ENCODE data around the gene SYNE3.

SYNE3 gene

GRCh38 chr14:95493503-95493902, 22.9 kb downstream of the SYNE3 start:
- peak in 3 of 56 donors; percentile 14 to 35 (median 21) for DNase-seq

GRCh38 chr14:95491936-95492608, 24.4 kb downstream of the SYNE3 start:
- no peak for DNase-seq

- DNase-seq = peak in 6 of 56 donors; percentile 16 to 52 (median 22)
Observed at GRCh38 chr14:95490727-95491451, 25.6 kb downstream of the SYNE3 start.

GRCh38 chr14:95490138-95490509, 26.3 kb downstream of the SYNE3 start:
- DNase-seq = no peak

- DNase-seq = peak in 1 of 56 donors; percentile 26
Observed at GRCh38 chr14:95489214-95490137, 27.0 kb downstream of the SYNE3 start.

GRCh38 chr14:95488376-95489213, 27.9 kb downstream of the SYNE3 start:
- DNase-seq = peak in 32 of 56 donors; percentile 14 to 71 (median 41)

GRCh38 chr14:95487669-95488084, 28.8 kb downstream of the SYNE3 start:
- no peak for DNase-seq

- no peak for DNase-seq
Observed at GRCh38 chr14:95486875-95487668, 29.4 kb downstream of the SYNE3 start.

- no peak for DNase-seq
Observed at GRCh38 chr14:95485222-95485819, 31.1 kb downstream of the SYNE3 start.

- no peak for DNase-seq
Observed at GRCh38 chr14:95484296-95484695, 32.2 kb downstream of the SYNE3 start.

- DNase-seq = peak in 6 of 56 donors; percentile 13 to 82 (median 37)
Observed at GRCh38 chr14:95483309-95484165, 32.9 kb downstream of the SYNE3 start.

GRCh38 chr14:95482627-95483308, 33.7 kb downstream of the SYNE3 start:
- DNase-seq = peak in 1 of 56 donors; percentile 51

GRCh38 chr14:95481391-95482022, 34.9 kb downstream of the SYNE3 start:
- DNase-seq = no peak

GRCh38 chr14:95480887-95481226, 35.6 kb downstream of the SYNE3 start:
- DNase-seq = no peak

- no peak for DNase-seq
Observed at GRCh38 chr14:95480109-95480886, 36.2 kb downstream of the SYNE3 start.

- DNase-seq = no peak
Observed at GRCh38 chr14:95479494-95479893, 37.0 kb downstream of the SYNE3 start.

GRCh38 chr14:95478818-95479217, 37.6 kb downstream of the SYNE3 start:
- no peak for DNase-seq
